B cell (primary cell): ENCODE measurements around the gene CHRNG. TPM values are rescaled to one million over a fixed set of nuclear protein-coding genes. Genes with fewer than 3 reads are reported as not detected.

Source experiments
- ATAC-seq: fragments of 200-7000 bp; cut with Tn5 transposase; one replicate; pipeline ENCODE4 v1.10.0; 2021; ENCODE audit warnings: low read depth, mild to moderate bottlenecking, moderate number of reproducible peaks, moderate library complexity
- CTCF ChIA-PET: fragments of 350-600 bp; sonication (Branson Sonifier 250); formaldehyde crosslinking; loops from one replicate; lab custom pipeline; 2021; ENCODE audit warnings: antibody characterized with exemption, inconsistent platforms; lab: Charles Lee
- POLR2A ChIA-PET: fragments of 350-600 bp; sonication (Branson Sonifier 250); formaldehyde crosslinking; loops from one replicate; lab custom pipeline; 2021; ENCODE audit warnings: antibody characterized with exemption; lab: Charles Lee
- DNase-seq: peaks from one replicate; pipeline ENCODE4 v3.0.0; 2013
- H2AFZ ChIP-seq: 2 replicates; pipeline ENCODE4 v1.6.1; 2012; ENCODE audit warnings: mild to moderate bottlenecking, low read depth, low read length; ENCODE audit not compliant: insufficient read depth, poor library complexity, severe bottlenecking
- H3K27ac ChIP-seq, 2 donors: 1 replicate in 1 of 2; 2 replicates in 1 of 2; pipeline ENCODE4 v1.5.1; 2012 to 2013; ENCODE audit warnings: low read length in 2 of 2, mild to moderate bottlenecking in 2 of 2, moderate library complexity in 1 of 2
- H3K27me3 ChIP-seq, 4 experiments: fragments of 200-600 bp in 1 of 4; sonication (generic) in 1 of 4; replicated peaks in 1 of 4; 1 replicate in 2 of 4; 2 replicates in 2 of 4; pipeline versions ENCODE4 v1.6.1 to v1.7.0; 2013 to 2016; ENCODE audit warnings: low read length in 3 of 4, mild to moderate bottlenecking in 2 of 4, mixed read lengths in 1 of 4, moderate library complexity in 1 of 4; ENCODE audit not compliant: insufficient read depth in 4 of 4, control insufficient read depth in 3 of 4; ENCODE audit errors: control extremely low read depth in 1 of 4
- H3K36me3 ChIP-seq, 2 experiments: replicated peaks in 1 of 2; 1 replicate in 1 of 2; 2 replicates in 1 of 2; pipeline versions ENCODE4 v1.6.1 to v1.7.1; 2013; ENCODE audit warnings: low read length in 1 of 2; ENCODE audit not compliant: insufficient read depth in 2 of 2, control insufficient read depth in 1 of 2; ENCODE audit errors: control extremely low read depth in 1 of 2, extremely low read depth in 1 of 2
- H3K4me1 ChIP-seq, 2 donors: fragments of 200-600 bp in 1 of 2; sonication (generic) in 1 of 2; 1 replicate in 1 of 2; 2 replicates in 1 of 2; pipeline versions ENCODE4 v1.5.1 to v1.6.1; 2013 to 2017; ENCODE audit warnings: low read length in 2 of 2; ENCODE audit not compliant: control insufficient read depth in 2 of 2, insufficient read depth in 2 of 2
- H3K4me2 ChIP-seq: replicated peaks from 2 replicates; pipeline ENCODE3; 2012; ENCODE audit warnings: mild to moderate bottlenecking, low read depth, low read length; ENCODE audit not compliant: poor library complexity, severe bottlenecking
- H3K4me3 ChIP-seq, 5 experiments: fragments of 200-600 bp in 1 of 5; sonication (generic) in 1 of 5; 1 replicate in 3 of 5; 2 replicates in 2 of 5; pipeline versions ENCODE4 v1.5.1 to v1.7.0; 2011 to 2016; ENCODE audit warnings: low read length in 4 of 5, mild to moderate bottlenecking in 4 of 5, low read depth in 2 of 5, control low read depth in 1 of 5, moderate library complexity in 1 of 5; ENCODE audit not compliant: insufficient read depth in 1 of 5; ENCODE audit errors: control extremely low read depth in 1 of 5, extremely low read depth in 1 of 5
- H3K79me2 ChIP-seq: fragments of 200-600 bp; sonication (generic); one replicate; pipeline ENCODE4 v1.6.0; 2016; ENCODE audit warnings: low read length; ENCODE audit not compliant: control insufficient read depth, insufficient read depth
- H3K9ac ChIP-seq: fragments of 200-600 bp; sonication (generic); 2 replicates; pipeline ENCODE4 v1.6.1; 2017; ENCODE audit warnings: mild to moderate bottlenecking, low read length, moderate library complexity
- H3K9me3 ChIP-seq, 3 donors: one replicate each; pipeline versions ENCODE4 v1.6.1 to v1.7.1; 2013; ENCODE audit warnings: low read length in 2 of 3; ENCODE audit not compliant: control insufficient read depth in 2 of 3, insufficient read depth in 1 of 3; ENCODE audit errors: control extremely low read depth in 1 of 3
- H4K20me1 ChIP-seq: 2 replicates; pipeline ENCODE4 v1.6.0; 2012; ENCODE audit warnings: mild to moderate bottlenecking, low read length; ENCODE audit not compliant: insufficient read depth, control insufficient read depth, poor library complexity, severe bottlenecking
- H3K27ac Mint-ChIP-seq: one replicate; pipeline ENCODE4 v1.8.0; 2021; ENCODE audit warnings: mixed read lengths
- H3K27me3 Mint-ChIP-seq: one replicate; pipeline ENCODE4 v1.8.0; 2021; ENCODE audit warnings: mixed read lengths
- H3K4me1 Mint-ChIP-seq: one replicate; pipeline ENCODE4 v1.8.0; 2021; ENCODE audit warnings: mixed read lengths
- H3K4me3 Mint-ChIP-seq: one replicate; pipeline ENCODE4 v1.8.0; 2021; ENCODE audit warnings: mixed read lengths
- H3K9me3 Mint-ChIP-seq: one replicate; pipeline ENCODE4 v1.8.0; 2022; ENCODE audit warnings: mixed read lengths; ENCODE audit not compliant: insufficient read depth
- EZH2 ChIP-seq: IDR thresholded peaks from 2 replicates; pipeline ENCODE4 v1.6.1; 2012; ENCODE audit warnings: borderline replicate concordance, low read depth, mild to moderate bottlenecking, moderate library complexity, low read length; ENCODE audit not compliant: insufficient read depth, poor library complexity, severe bottlenecking
- WGBS: methylation state at CpG from one replicate; pipeline ENCODE4 v1.1.5; 2013; ENCODE audit warnings: missing lambda C conversion rate; ENCODE audit not compliant: insufficient coverage; 5-methylcytosine and 5-hydroxymethylcytosine counted together
- intact Hi-C: fragments of 100-400 bp; cut with micrococcal nuclease; formaldehyde crosslinking; loops from one replicate; pipeline ENCODE4 v1.10.0; 2022
- polyA plus RNA-seq: library from polyadenylated mRNA; depleted of rRNA; stranded (reverse); fragments of >200 nt; gene quantifications from 2 replicates; pipeline ENCODE4 v1.2.3, GENCODE V29; 2012
- total RNA-seq, 2 donors: library from RNA; stranded (reverse); fragments of 120-200 nt in 1 of 2; gene quantifications; 1 replicate in 1 of 2; 2 replicates in 1 of 2; pipeline versions ENCODE4 v1.2.3 to v1.2.4, GENCODE V29; 2013 to 2022
- TF ChIP-seq, protein P1 (sequence below): fragments of 200-600 bp; IDR thresholded peaks from one replicate; pipeline ENCODE4 v1.8.0; 2022; ENCODE audit warnings: antibody characterized with exemption, mild to moderate bottlenecking

Gene CHRNG
- total and polyA plus RNA-seq, 2 donors (not counting 1 experiment from before 2014, with no cell fraction given), result not detected

DNA sequence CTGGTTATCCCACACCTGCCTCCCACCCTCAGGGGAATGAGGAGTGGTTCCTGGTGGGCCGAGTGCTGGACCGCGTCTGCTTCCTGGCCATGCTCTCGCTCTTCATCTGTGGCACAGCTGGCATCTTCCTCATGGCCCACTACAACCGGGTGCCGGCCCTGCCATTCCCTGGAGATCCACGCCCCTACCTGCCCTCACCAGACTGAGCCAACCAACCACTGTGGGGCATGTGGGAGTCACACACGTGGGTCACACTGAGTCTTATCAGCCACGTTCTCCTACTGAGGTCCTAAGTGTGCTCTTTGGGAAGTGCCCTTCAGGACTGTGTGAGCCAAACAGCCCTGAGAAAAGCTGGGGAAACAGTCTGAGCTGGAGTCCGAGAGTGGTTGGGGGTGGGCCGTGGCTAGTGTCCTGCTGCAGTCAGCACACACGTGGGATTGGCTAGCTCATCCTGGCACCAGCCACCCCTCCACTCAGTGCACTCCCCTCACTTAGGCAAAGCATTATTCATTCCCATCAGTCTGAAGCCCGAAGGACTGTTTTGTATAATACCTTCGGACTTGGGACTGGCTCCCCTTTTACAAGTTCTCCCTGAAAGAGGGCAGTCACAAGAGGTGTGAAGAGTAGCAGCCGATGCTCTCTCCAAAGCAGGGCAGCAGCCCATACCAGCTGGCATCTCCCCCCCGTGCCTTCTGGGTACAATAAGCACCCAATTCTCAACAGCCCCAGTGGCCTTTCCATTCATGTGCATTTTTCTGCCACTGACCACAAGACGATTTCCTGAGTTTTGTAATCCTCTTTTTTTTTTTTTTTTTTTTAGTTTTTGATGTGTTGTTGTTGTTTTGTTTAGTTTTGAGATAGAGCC lies 6.3 kb downstream of the CHRNG start:
- Mint-ChIP-seq H3K4me3 (no peak overlapping the region), H3K9me3 (no peaks in the 10 kb centered on the region), H3K27ac (no peak overlapping the region), H3K4me1 (peaks cover 33% of the 10 kb centered on the region), H3K27me3 (no peaks in the 10 kb centered on the region)
- no peak for ATAC-seq
- H3K9me3 ChIP-seq, result peaks cover 0 to 2% (median 0%) of the 10 kb centered on the region in 3 donors
- DNase-seq, result no peak
- peaks cover 7 to 13% of the 10 kb centered on the region in 2 donors for H3K4me1 ChIP-seq
- POLR2A ChIA-PET, result no interaction called here
- H4K20me1 ChIP-seq, result peaks cover 14% of the 10 kb centered on the region
- CTCF ChIA-PET, result interaction anchor here (1.3 kb wide), 1 partner anchor 25 kb away, joined by 5 read pairs; the partner anchor contains the start of gene PRSS56
- no peak overlapping the region for H3K27ac ChIP-seq
- H3K9ac ChIP-seq, result no peak overlapping the region
- no peak overlapping the region for H3K4me3 ChIP-seq
- 96% methylated on average over 12 of the region's 17 CpGs for WGBS
- no peaks in the 10 kb centered on the region for H3K27me3 ChIP-seq
- TF ChIP-seq, protein P1, sequence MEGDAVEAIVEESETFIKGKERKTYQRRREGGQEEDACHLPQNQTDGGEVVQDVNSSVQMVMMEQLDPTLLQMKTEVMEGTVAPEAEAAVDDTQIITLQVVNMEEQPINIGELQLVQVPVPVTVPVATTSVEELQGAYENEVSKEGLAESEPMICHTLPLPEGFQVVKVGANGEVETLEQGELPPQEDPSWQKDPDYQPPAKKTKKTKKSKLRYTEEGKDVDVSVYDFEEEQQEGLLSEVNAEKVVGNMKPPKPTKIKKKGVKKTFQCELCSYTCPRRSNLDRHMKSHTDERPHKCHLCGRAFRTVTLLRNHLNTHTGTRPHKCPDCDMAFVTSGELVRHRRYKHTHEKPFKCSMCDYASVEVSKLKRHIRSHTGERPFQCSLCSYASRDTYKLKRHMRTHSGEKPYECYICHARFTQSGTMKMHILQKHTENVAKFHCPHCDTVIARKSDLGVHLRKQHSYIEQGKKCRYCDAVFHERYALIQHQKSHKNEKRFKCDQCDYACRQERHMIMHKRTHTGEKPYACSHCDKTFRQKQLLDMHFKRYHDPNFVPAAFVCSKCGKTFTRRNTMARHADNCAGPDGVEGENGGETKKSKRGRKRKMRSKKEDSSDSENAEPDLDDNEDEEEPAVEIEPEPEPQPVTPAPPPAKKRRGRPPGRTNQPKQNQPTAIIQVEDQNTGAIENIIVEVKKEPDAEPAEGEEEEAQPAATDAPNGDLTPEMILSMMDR, result no peak
- no peak for TF ChIP-seq EZH2
- peaks cover 3 to 17% of the 10 kb centered on the region in 2 experiments for H3K36me3 ChIP-seq
- H3K4me2 ChIP-seq, result no peak overlapping the region
- H2AFZ ChIP-seq, result no peak overlapping the region
- intact Hi-C loops, result no loop called here
- peaks cover 52% of the 10 kb centered on the region for H3K79me2 ChIP-seq

DNA sequence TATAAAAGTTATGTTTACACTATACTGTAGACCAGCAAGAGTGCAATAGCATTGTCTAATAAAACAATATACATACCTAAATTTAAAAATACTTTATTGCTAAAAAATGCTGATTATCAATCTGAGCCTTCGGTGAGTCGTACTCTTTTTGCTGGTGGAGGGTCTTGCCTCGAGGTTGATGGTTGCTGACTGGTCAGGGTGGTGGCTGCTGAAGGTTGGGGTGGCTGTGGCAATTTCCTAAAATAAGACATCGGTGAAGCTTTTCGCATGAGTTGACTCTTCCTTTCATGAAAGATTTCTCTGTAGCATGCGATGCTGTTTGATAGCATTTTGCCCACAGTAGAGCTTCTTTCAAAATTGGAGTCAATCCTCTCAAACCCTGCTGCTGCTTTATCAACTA lies 8.5 kb downstream of the CHRNG start:
- H3K79me2 ChIP-seq, result peaks cover 72% of the 10 kb centered on the region
- peaks cover 21% of the 10 kb centered on the region for H4K20me1 ChIP-seq
- no peak overlapping the region for H3K27ac Mint-ChIP-seq
- H3K4me3 Mint-ChIP-seq, result no peak overlapping the region
- H3K9me3 Mint-ChIP-seq, result no peaks in the 10 kb centered on the region
- intact Hi-C loops, result no loop called here
- CTCF ChIA-PET, result interaction anchor here (0.9 kb wide), 1 partner anchor 206 kb away, joined by 3 read pairs; no protein-coding TSS in a partner anchor
- DNase-seq, result no peak
- H3K4me1 ChIP-seq, result peaks cover 14 to 28% of the 10 kb centered on the region in 2 donors
- TF ChIP-seq, protein P1, result no peak
- no peak for TF ChIP-seq EZH2
- no peaks in the 10 kb centered on the region for H3K27me3 ChIP-seq
- H3K27ac ChIP-seq, result no peak overlapping the region
- WGBS, result 96% methylated on average over 3 of the region's 6 CpGs
- H3K27me3 Mint-ChIP-seq, result no peaks in the 10 kb centered on the region
- H3K4me2 ChIP-seq, result no peak overlapping the region
- H3K9me3 ChIP-seq, result no peaks in the 10 kb centered on the region
- peaks cover 3 to 24% of the 10 kb centered on the region in 2 experiments for H3K36me3 ChIP-seq
- ATAC-seq, result no peak
- H3K4me1 Mint-ChIP-seq, result peaks cover 46% of the 10 kb centered on the region
- H3K4me3 ChIP-seq, result no peak overlapping the region
- POLR2A ChIA-PET, result no interaction called here
- no peak overlapping the region for H3K9ac ChIP-seq
- H2AFZ ChIP-seq, result no peak overlapping the region
